C4-2B (cell line): ENCODE measurements around the gene LMF1.

Experiments used
- H3K27ac ChIP-seq: fragments of 450-650 bp; 2 replicates; pipeline ENCODE4 v1.5.1; 2017
- ZFX ChIP-seq: fragments of 450-650 bp; IDR thresholded peaks from 2 replicates; pipeline ENCODE4 v1.6.1; 2017
- TF ChIP-seq, protein P1 (sequence below): fragments of 450-650 bp; conservative IDR thresholded peaks from 2 replicates; pipeline ENCODE4 v1.5.1; 2017; ENCODE audit warnings: mild to moderate bottlenecking

LMF1 gene

DNA sequence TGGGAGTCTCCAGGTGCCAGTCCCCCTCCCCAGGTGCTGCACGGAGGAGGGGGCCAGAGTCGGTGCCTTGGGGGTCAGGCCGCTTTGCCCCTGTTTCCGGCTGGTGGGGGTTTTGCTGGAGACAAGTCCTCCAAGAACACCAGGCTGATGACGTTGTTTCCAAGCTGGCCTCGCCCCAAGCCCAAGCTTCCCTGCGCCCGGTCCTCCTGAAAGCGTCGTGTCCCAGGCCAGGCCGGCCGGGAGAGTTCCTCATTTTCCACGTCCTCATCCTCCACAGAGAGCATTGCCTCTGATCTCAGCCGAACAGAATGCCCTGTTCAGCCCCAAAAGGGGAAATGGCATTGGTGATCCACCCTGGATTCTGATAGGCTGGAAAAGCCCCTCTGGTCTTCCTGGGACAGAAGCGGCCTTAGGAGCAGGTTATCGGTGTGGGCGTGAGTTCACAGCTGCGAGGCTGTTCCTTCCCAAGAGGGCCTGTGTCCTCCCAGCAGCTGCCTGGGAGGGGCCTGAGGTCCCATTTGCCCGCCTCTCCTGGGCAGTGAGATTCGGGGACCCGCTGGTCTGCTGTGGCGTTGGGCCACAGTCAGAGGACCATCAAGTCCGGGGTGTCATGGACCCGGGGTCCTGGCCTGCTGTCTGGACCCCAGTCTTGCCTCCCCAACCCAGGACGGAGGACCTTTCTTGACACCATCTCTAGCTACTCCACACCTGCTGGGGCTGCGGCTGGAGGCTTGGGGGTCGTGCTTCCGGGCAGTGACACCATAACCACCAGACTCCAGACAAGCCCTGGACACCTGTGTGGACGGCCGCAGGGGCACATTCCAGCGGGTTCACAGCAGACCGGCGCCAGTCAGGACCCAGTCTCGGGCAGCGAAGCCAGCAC lies 17.9 kb upstream of the LMF1 start:
- no peak overlapping the region for H3K27ac ChIP-seq
- no peak for TF ChIP-seq ZFX
- TF ChIP-seq, protein P1, sequence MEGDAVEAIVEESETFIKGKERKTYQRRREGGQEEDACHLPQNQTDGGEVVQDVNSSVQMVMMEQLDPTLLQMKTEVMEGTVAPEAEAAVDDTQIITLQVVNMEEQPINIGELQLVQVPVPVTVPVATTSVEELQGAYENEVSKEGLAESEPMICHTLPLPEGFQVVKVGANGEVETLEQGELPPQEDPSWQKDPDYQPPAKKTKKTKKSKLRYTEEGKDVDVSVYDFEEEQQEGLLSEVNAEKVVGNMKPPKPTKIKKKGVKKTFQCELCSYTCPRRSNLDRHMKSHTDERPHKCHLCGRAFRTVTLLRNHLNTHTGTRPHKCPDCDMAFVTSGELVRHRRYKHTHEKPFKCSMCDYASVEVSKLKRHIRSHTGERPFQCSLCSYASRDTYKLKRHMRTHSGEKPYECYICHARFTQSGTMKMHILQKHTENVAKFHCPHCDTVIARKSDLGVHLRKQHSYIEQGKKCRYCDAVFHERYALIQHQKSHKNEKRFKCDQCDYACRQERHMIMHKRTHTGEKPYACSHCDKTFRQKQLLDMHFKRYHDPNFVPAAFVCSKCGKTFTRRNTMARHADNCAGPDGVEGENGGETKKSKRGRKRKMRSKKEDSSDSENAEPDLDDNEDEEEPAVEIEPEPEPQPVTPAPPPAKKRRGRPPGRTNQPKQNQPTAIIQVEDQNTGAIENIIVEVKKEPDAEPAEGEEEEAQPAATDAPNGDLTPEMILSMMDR: no peak

DNA sequence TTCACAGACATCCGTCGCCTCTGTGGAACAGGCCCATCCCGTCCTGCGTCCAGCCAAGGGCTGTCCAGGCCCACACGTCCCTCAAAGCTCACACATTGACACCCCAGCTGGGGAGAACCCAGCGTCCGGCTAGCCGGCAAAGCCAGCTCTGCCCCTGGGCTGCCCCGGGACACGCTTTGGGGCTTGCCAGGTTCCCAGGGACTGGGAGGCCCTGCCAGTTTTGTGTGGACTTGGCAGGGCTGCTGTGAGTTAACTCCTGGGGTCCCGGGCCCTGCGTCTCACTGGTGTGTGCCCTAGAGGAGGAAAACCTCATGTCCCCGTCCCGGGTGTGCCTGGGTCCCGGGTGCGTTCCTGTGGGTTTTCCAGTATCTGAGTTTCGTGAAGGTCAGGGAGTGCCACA lies 17.1 kb upstream of the LMF1 start:
- TF ChIP-seq, protein P1: no peak
- TF ChIP-seq ZFX: no peak
- H3K27ac ChIP-seq: no peak overlapping the region

DNA sequence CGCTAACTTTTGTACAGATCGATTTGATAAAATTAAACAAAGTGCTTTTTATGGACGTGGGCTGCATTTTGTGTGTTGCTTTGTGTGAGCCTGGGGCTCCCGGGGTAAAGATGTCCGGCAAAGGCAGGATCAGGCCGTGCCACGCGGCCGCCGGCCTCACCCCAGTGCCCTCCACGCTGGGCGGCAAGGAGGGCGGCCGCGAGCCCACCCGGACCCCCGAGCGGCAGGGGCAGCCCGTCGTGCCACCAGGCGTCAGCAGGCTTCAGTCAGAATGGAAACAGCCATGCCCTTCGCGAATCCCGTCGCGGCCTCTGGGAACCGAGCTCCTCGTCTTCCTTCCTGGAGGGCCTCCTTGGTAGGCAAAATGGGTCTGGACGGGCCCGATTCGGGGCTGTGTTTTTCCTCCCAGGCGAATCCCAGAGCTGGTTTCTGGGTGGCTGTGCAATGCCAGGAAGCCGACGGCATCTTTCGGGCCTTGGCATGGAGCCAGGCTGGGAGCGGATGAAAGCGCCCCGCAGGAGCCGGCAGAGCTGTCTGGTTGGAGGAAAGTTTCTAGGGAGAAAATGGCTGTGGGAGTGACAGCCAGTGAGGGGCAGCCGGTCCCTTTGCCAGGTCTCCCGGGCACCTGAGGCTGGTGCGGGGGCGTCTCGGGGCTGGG lies 16.3 kb upstream of the LMF1 start:
- H3K27ac ChIP-seq: no peak overlapping the region
- no peak for TF ChIP-seq ZFX
- TF ChIP-seq, protein P1: no peak

DNA sequence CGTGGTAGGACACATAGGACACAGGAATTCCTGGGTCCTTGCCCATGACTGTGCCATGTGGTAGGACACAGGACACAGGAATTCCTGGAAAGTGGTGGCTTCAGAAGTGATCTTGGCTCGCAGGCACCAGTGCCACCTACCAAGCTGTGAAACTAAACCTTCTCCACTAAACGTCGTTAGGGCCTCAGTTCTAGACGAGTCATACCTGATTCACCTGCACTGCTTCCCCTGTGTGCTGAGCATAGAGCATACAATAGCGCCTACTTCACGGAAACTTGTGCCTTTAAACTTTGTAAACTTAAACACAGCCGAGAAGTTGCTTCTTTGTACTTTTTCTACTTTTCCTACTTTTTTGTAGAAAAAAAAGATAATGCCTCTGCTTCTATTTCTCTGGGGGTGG lies 15.6 kb upstream of the LMF1 start:
- TF ChIP-seq ZFX: no peak
- TF ChIP-seq, protein P1: no peak

DNA sequence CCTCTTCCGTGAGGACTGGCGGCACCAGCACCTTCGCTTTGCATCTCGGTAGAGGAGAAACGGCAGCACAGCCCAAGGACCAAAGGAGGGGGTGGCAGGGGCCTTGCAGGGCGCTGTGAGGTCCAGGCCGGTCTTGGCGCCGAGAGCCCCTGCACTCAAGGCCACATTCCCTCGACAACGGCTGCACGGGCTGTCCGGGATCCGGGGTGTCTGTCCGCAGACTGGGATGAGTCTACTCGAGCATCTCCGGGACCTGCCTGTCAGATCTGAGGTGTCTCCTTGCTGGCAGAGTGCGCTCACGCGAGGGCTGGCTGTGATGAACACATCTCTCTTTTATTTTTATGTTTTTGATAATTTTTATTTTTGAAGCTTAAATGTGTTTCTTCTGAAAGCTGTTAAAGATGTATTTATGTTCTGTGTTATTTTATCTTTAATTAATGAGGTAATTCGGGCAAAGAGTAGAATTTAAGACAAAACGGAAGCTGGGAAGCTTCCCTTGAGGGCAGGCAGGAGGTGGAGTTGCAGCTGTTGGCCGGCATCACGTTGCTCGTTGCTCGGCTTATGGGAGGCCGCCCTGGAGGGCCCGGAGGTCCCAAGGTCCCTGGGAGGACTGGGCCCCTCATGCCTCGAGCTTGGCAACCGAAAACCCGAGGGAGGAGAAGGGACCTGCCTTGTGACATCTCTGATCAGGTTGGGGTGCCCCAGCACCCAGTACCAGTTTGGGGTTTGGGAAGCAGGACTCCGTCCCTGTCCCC lies 15.0 kb upstream of the LMF1 start:
- TF ChIP-seq ZFX: no peak
- TF ChIP-seq, protein P1: no peak
- no peak overlapping the region for H3K27ac ChIP-seq

More for the DNA sequence above, 15.6 kb upstream of the LMF1 start:
- no peak overlapping the region for H3K27ac ChIP-seq

DNA sequence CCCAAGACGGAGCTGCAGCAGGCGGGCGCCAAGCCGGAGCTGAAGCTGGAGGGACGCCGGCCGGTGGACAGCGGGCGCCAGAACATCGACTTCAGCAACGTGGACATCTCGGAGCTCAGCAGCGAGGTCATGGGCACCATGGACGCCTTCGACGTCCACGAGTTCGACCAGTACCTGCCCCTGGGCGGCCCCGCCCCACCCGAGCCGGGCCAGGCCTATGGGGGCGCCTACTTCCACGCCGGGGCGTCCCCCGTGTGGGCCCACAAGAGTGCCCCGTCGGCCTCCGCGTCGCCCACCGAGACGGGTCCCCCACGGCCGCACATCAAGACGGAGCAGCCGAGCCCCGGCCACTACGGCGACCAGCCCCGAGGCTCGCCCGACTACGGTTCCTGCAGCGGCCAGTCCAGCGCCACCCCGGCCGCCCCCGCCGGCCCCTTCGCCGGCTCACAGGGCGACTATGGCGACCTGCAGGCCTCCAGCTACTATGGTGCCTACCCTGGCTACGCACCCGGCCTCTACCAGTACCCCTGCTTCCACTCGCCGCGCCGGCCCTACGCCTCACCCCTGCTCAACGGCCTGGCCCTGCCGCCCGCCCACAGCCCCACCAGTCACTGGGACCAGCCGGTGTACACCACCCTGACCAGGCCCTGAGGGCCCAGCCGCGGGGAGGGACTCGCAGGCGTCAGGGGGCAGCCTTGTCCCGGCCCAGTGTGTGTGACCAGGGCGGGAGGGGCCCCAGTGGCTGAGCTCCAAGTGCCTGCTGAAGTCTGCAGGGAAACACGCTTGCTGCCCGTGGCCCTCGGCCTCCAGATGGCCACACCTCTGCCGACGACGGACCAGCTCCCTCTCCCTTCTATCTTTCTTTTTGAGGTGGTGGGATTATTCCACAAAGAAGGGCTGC lies 14.2 kb upstream of the LMF1 start:
- TF ChIP-seq ZFX: no peak
- TF ChIP-seq, protein P1: no peak

More for the DNA sequence above, 14.2 kb upstream of the LMF1 start:
- H3K27ac ChIP-seq: no peak overlapping the region
